NCI-H446 (cell line): ENCODE results near the gene SDCCAG8.

Experiments used
- DNase-seq, 2 experiments: peaks; one replicate each; lab custom pipeline; 2025; lab: John Stamatoyannopoulos, UW

Gene SDCCAG8

DNA sequence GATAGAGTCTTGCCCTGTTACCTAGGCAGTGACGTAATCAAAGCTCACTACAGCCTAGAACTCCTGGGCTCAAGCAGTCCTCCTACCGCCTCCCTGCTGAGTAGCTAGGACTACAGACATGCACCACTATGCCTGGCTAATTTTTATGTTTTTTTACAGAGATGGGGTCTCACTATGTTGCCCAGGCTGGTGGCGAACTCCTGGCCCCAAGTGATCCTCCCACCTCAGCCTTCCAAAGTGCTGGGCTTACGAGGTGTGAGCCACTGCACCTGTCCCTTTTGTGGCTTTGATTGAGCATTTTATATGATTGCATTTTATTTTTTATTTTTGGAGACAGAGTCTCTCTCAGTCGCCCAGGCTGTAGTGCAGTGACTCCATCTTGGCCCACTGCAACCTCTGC lies 25.8 kb downstream of the SDCCAG8 start:
- DNase-seq, result no peak

GRCh38 chr1:243286409-243287122 lies 30.7 kb downstream of the SDCCAG8 start:
- DNase-seq, result no peak

DNA sequence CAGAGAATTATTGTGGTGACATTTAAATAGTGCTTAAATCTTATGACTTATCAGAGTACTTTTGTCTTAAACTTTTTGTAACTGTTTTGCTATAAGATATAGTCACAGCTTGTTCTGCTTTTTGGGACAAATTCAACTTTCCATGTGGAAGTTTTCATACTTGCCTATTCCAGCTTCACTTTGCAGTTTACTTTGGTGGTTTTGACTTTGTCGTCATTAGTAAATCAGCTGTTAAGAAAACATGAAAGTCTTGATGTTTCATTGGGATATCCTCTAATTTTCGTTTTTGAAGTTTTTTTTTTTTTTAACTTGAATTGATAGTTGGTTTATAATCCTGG lies 31.3 kb downstream of the SDCCAG8 start:
- DNase-seq, result no peak

DNA sequence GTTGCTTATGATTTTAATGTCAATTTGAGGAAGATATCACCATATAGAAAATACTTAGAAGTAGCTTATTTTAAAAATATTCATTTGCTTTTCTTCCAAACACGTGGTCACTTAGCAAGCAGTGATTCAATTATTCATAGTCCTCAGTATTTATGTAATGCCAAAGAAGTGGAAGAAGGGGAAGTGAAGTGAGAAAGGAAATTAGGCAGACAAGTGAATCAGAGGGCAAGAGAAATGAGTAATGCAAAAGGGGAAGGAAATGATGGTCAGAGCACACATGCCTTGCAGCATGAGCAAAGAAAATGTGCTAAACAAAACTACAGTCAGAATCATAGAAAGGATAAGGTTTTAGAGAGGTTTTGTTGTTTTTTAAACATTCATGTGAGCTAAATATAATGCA lies 31.8 kb downstream of the SDCCAG8 start:
- DNase-seq, result no peak

DNA sequence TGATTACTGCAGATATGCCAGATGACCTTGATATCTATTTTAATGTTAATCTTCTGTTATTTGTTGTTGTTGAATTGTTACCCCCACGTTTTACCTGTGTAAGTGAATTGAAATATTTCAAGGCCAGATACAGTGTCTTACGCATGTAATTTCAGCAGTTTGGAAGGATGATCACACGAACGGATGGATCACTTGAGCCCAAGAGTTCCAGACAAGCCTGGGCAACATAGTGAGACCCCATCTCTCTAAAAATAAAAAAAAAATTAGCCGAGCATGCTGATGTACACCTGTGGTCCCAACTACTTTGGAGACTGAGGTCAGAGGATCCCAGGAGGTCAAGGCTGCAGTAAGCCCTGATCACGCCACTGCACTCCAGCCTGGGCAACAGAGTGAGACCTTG lies 32.2 kb downstream of the SDCCAG8 start:
- DNase-seq, result no peak

- no peak for DNase-seq
Observed at GRCh38 chr1:243291292-243291691, 35.5 kb downstream of the SDCCAG8 start.

GRCh38 chr1:243292117-243292516 lies 36.3 kb downstream of the SDCCAG8 start:
- no peak for DNase-seq

GRCh38 chr1:243293941-243294722 lies 38.3 kb downstream of the SDCCAG8 start:
- no peak for DNase-seq

DNA sequence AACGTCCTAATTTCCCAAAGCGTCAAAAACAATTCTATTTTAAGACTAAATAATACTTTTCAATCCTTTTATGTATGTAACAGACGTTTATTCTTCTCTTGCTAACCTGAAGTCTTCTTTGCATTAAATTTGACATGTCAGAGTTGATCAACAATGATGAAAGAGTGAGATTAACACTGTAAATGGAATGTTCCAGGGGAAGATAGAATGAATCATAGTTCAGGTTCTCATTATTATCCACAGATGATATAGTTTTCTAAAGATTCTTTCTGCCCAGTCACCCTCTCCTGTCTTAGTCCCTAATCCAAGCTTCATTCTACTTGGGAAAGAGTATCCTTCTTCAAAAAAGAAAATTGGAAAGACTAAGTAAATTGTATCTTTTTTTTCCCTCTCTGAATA lies 38.9 kb downstream of the SDCCAG8 start:
- DNase-seq, result no peak

GRCh38 chr1:243299069-243299468 lies 43.2 kb downstream of the SDCCAG8 start:
- no peak for DNase-seq

GRCh38 chr1:243301059-243301458 lies 45.2 kb downstream of the SDCCAG8 start:
- no peak for DNase-seq

DNA sequence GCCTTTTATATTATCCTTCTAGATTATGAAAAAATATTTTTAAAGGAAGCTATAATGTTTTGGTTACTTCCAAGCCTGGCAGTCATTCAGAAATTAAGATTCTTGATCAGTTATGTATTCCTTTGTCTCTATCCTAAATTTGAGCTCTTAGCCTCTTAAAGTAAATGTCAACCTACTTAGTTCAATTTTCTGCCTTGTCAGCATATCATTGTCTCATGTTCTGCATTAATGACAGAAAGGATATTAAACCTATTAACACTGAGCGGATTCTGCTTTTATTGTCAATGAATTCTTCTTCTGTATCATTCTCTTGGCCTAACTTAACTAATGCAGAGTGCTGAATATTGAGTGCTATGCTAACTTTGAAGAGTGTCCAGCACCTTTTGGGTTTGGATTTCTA lies 56.0 kb downstream of the SDCCAG8 start:
- DNase-seq, result no peak

GRCh38 chr1:243312952-243313634 lies 57.3 kb downstream of the SDCCAG8 start:
- peak; percentile 16 to 66 for DNase-seq

GRCh38 chr1:243313635-243314536 lies 58.0 kb downstream of the SDCCAG8 start:
- DNase-seq, result peak in 1 of 2 experiments; percentile 71

- DNase-seq, result no peak
Observed at GRCh38 chr1:243315455-243315854, 59.6 kb downstream of the SDCCAG8 start.

GRCh38 chr1:243315893-243316292 lies 60.1 kb downstream of the SDCCAG8 start:
- no peak for DNase-seq

- no peak for DNase-seq
Observed at GRCh38 chr1:243316366-243316989, 60.6 kb downstream of the SDCCAG8 start.

GRCh38 chr1:243320224-243320623 lies 64.4 kb downstream of the SDCCAG8 start:
- DNase-seq, result no peak

DNA sequence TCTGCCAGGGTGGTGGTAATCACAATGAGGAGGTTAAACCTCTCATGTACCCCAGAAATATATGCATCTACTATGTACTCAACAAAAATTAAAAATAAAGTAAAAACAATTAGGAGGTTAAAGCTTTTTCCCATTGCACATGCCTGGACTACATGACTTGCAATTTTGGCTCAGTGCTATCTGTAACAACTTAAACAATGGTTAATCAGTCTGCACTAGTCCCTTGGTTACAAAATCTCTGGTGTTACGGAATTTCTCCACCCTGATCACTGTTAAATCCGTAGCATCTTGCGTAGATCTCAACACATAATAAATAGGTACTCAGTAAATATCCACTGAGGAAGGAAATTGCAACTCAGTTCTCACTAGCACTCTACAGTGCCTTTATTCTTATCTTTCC lies 66.5 kb downstream of the SDCCAG8 start:
- no peak for DNase-seq

DNA sequence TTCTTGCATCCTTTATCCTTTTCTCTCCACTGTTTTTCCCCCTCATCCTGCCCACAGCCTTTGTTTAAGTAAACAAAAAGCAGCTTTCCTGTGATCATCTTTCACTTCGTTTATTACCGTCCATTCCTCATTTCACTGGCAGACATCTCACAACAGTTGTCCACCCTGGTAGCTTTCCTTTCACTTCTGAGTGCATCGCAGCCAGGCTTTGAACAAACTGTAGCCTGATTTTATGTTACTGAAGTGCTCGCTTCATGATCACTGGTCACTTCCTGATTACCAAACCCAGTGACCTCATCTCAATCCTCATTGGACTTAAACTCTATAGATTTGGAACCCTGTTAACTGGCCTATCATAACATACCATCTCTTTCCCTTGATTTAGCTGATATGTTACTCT lies 67.7 kb downstream of the SDCCAG8 start:
- DNase-seq, result no peak

- DNase-seq, result peak; percentile 39 to 71
Observed at GRCh38 chr1:243325305-243325890, 69.6 kb downstream of the SDCCAG8 start.
